Ramos (cell line): Measurements from ENCODE around the gene UBE2I.

Experiments used
- in situ Hi-C: fragments of 300-500 bp; cut with MboI; formaldehyde crosslinking; loops from one replicate; pipeline ENCODE4 v1.14.3; 2022; ENCODE audit warnings: low sequenced_read_pairs; ENCODE audit not compliant: unreplicated experiment

UBE2I gene

GRCh38 chr16:1338119-1338730, 28.8 kb downstream of the UBE2I start:
- in situ Hi-C loops, result no loop called here

- in situ Hi-C loops, result no loop called here
Measured at GRCh38 chr16:1338855-1339675, 29.6 kb downstream of the UBE2I start.

GRCh38 chr16:1340730-1341494, 31.5 kb downstream of the UBE2I start:
- in situ Hi-C loops, result no loop called here

GRCh38 chr16:1341495-1342420, 32.3 kb downstream of the UBE2I start:
- in situ Hi-C loops, result no loop called here

DNA sequence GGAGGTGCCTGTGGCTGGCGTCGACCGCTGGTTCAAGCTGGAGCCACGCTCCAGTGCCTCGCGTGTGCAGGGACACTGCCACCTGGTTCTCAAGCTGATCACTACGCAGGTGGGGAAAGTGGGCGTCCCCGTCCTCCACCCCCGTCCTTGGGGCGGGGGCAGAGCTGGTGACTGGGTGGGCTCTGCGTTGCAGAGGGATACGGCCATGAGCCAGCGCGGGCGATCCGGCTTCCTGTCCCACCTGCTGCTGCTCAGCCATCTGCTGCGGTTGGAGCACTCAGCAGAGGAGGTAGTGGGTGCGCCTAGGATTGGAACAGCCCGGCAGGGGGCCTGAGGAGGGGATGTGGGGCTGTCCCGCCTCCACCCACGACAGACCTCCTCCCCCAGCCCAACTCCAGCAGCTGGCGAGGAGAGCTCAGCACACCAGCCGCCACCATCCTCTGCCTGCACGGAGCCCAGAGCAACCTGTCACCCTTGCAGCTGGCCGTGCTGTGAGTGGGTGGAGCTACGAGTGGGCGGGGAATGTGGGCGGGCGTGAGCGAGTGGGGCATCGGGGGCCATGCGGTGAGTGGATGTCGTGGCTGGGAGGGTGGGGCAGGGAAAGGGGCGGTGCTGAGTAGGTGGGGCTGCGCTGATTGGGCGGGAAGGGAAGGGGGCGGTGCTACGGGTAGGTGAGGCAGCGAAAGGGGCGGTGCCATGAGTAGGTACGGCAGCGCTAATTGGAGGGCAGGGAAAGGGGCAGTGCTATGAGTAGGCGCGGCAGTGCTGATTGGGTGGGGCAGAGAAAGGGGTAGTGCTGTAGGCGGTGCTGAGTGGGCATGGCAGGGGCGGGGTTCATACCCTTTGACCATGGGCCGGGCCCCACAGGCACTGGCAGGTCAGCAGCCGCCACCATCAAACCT, 33.3 kb downstream of the UBE2I start:
- in situ Hi-C loops, result no loop called here

DNA sequence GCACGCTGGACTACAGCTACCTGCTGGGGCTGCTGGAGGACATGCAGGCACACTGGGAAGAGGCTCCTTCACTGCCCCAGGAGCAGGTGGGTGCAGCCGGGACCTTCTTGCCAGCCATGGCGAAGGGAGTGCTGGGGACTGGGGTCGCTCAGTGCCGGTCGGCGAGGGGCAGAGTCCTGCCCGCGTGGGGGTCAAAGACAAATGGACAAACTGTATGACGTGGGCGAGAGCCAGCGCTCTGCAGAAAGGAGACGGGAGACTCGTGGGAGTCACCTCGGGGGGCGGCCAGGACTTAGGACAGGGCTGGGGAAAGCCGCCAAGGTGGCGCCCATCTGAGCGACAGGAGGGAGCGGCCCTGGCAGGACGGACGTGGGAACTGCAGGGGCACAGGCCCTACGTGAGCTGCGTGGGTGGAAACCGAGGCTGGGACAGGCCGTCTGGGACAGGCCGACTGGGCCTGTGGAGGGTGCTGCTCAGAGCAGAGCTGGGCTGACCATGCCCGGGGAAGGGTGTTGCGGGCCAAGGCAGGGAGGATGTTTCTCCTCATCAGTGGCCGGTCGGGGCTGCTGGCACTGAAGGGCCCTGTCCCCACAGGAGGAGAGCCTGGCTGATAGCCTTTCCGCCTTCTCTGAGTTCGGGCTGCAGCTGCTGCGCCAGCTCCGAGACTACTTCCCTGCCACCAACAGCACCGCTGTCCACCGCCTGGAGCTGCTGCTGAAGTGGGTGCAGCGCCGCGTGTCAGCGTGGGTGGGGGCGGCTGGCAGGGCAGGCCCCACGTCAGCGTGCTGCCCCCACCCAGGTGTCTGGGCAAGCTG, 34.2 kb downstream of the UBE2I start:
- in situ Hi-C loops, result no loop called here

- in situ Hi-C loops, result no loop called here
Measured at GRCh38 chr16:1344499-1344898, 35.1 kb downstream of the UBE2I start.

- in situ Hi-C loops, result no loop called here
Measured at GRCh38 chr16:1345087-1345486, 35.7 kb downstream of the UBE2I start.

- in situ Hi-C loops, result no loop called here
Measured at GRCh38 chr16:1345651-1346421, 36.4 kb downstream of the UBE2I start.

DNA sequence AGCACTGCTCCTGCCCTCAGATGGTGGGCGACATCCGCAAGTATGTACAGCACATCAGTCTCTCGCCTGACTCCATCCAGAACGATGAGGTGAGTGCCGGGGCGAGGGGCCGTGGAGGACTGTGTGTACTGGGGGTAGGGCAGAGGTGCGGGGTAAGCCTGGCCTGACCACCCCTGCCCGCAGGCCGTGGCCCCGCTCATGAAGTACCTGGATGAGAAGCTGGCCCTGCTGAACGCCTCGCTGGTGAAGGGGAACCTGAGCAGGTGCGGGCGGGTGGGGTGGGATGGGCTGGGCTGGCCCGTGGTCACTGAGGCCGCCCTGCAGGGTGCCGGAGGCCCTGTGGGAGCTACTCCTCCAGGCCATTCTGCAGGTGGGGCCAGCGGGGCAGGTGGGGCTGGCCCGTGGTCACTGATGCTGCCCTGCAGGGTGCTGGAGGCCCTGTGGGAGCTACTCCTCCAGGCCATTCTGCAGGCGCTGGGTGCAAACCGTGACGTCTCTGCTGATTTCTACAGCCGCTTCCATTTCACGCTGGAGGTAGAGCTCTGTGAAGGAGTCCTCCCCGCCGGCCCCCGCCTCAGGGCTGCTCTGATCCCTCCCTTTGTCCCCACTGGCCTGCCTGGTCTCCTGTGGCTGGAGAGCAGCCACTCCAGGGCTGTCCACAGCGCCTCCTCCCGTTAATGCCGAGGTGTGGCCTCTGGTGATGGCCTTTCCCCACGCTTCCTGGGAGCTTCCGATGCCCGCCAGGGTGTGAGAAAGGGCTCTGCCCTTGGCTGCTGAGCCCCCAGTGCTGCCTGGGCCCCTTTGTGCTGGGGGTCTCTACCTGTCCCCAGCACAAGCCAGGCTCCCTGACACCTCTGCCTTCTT, 37.2 kb downstream of the UBE2I start:
- in situ Hi-C loops, result no loop called here

DNA sequence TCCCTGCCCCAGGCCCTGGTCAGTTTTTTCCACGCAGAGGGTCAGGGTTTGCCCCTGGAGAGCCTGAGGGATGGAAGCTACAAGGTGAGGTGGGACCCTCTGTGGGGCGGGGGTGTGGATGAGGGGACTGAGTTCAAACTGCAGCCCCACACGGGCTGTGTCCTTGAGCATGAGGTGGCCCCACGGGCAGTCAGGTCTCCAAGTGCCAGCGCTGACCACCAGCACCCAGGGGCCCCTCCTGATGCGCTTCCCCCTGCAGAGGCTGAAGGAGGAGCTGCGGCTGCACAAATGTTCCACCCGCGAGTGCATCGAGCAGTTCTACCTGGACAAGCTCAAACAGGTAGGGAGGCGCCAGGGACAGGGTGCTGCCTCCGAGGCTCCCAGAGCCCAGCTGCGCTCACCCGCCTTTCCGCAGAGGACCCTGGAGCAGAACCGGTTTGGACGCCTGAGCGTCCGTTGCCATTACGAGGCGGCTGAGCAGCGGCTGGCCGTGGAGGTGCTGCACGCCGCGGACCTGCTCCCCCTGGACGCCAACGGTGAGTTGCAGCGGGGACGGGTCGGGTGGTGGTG, 37.9 kb downstream of the UBE2I start:
- in situ Hi-C loops, result no loop called here

DNA sequence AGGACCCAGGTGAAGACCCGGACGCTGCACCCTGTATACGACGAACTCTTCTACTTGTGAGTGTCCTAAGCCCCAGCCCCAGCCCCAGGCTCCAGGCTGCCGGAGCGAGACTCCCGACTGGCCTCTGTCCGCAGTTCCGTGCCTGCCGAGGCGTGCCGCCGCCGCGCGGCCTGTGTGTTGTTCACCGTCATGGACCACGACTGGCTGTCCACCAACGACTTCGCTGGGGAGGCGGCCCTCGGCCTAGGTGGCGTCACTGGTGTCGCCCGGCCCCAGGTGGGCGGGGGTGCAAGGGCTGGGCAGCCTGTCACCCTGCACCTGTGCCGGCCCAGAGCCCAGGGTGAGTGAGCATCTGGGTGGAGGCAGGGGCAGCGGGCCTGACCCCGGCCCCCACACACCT, 38.5 kb downstream of the UBE2I start:
- in situ Hi-C loops, result no loop called here

DNA sequence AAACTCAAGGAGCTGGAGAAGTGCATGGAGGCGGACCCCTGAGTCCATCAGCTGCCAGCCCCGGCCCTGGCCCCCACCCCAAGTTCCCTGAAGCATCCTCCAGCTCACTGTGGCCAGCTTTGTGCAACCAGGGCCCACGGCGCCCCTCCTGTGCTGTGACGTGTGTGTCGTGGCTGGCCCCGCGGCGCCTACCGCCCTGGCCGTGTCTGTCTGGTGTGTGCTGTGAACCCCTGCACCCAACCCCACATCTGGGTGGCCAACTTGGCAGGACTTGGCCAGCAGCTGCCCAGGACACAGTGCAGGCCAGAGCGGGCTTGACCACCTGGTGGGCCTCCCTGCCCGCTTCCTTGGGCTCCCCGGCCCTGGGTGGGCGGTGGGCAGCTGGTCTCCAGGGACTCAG, 39.0 kb downstream of the UBE2I start:
- in situ Hi-C loops, result no loop called here

DNA sequence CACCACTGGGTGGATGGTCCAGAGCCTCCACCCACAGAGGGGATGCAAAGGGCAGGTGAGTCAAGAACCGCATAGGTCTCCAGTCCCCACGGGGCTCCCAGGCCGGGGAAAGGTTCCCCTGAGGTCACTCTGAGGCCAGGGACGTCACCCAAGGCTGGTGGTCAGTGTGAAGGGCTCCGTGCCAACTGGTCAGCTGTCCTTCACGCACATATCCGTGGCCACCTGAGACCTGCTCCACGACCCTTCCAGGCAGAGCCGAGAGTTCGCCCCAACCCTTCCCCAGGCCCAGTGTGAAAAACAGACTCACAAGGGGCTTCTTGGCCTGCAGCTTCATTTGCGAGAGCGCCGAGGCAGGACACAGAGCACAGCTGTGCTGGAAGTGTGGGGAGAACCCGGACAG, 39.5 kb downstream of the UBE2I start:
- in situ Hi-C loops, result no loop called here

DNA sequence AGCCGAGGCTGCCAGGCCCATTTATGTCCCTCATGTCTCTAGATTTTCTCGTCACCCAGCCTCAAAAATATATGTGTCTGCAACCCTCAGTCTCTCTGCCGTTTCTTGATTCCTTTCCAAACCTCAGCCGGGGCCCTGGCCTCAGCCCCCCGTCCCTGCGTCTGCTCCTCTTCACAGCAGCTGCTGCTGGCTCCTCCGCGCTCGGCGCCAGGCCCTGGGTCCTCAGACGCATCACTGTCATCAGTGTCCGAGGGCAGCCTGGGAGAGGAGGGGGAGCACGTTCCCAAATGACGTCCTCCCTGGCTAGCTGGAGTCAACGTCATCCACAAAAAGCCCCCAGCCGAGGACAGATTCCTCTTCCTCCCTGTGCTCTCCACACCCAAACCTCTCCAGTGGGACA, 39.9 kb downstream of the UBE2I start:
- in situ Hi-C loops, result no loop called here

DNA sequence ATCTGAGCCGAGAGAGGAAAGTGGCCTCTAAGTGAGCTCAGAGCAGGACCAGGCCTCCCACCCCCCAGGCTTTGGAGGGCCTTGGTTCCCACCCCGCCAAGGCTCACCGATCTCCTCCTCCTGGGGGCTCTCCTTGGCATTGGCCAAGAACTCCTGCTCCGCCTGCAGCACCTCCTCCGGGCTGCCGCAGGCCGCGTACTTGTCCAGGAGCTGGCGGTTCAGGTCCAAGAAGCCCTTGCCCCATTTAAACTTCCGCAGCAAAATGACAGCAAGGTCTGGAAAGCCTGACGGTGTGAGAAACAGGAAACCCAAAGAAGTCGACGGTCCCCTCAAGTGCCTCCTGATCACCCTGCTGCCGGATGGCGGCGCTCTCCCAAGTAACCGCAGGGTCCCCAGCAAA, 40.5 kb downstream of the UBE2I start:
- in situ Hi-C loops, result no loop called here
